ENCODE results near the gene TMC3. TPM values are rescaled to one million over a fixed set of nuclear protein-coding genes. Genes with fewer than 3 reads are reported as not detected.

The TMC3 gene
- total and polyA plus RNA-seq, 2 experiments from 2014 or later = 0.43 TPM; not detected in 1

DNA sequence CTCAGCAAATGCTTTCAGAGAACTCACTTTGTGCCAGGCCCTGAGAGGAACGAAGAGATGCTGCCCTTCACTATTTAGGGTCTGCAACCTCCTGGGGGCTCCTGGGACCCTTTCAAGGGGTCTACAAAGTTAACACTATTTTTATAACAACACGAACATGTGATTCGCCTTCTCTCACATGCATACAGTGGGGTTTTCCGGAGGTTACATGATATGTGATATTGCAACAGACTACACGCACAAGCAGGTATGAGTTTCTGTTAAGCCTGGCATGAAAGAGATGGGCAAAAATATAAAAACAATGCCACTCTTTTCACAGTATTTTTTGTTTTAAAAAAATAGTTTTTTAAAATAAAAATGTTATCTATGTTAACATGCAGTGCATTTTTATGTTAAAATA, 60.3 kb downstream of the TMC3 start:
- Histone ChIP-seq H3K4me2 (no peak overlapping the region), H3K27ac (no peak overlapping the region), H3K79me2 (no peaks in the 10 kb centered on the region), H4K20me1 (ENCODE audit: insufficient read depth, poor library complexity, severe bottlenecking) (no peaks in the 10 kb centered on the region), H3K27me3 (no peaks in the 10 kb centered on the region), H3K9me2 (replicated peaks; ENCODE audit: insufficient read depth) (no peaks in the 10 kb centered on the region), H3K4me3 (no peak overlapping the region), H3K36me3 (replicated peaks; ENCODE audit: insufficient read depth, low read depth) (no peaks in the 10 kb centered on the region), H2AFZ (no peak overlapping the region), H3K9me3 (ENCODE audit: low read depth) (no peaks in the 10 kb centered on the region), H3K4me1 (ENCODE audit: insufficient read depth) (no peaks in the 10 kb centered on the region)
- TF ChIP-seq EZH2 (IDR thresholded peaks at IDR 0.05; ENCODE audit: borderline replicate concordance) = no peak
- TF ChIP-seq, protein P1, sequence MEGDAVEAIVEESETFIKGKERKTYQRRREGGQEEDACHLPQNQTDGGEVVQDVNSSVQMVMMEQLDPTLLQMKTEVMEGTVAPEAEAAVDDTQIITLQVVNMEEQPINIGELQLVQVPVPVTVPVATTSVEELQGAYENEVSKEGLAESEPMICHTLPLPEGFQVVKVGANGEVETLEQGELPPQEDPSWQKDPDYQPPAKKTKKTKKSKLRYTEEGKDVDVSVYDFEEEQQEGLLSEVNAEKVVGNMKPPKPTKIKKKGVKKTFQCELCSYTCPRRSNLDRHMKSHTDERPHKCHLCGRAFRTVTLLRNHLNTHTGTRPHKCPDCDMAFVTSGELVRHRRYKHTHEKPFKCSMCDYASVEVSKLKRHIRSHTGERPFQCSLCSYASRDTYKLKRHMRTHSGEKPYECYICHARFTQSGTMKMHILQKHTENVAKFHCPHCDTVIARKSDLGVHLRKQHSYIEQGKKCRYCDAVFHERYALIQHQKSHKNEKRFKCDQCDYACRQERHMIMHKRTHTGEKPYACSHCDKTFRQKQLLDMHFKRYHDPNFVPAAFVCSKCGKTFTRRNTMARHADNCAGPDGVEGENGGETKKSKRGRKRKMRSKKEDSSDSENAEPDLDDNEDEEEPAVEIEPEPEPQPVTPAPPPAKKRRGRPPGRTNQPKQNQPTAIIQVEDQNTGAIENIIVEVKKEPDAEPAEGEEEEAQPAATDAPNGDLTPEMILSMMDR (IDR thresholded peaks at IDR 0.05; ENCODE audit: poor library complexity) = no peak
- no peak for TF ChIP-seq EZH2phosphoT487 (IDR thresholded peaks at IDR 0.05; ENCODE audit: low read depth, severe bottlenecking, unreplicated experiment)
- no peak for DNase-seq (ENCODE audit: low spot score)
- WGBS (ENCODE audit: low lambda C conversion rate, missing lambda C conversion rate) = 98% methylated on average over 5 of the region's 5 CpGs

DNA sequence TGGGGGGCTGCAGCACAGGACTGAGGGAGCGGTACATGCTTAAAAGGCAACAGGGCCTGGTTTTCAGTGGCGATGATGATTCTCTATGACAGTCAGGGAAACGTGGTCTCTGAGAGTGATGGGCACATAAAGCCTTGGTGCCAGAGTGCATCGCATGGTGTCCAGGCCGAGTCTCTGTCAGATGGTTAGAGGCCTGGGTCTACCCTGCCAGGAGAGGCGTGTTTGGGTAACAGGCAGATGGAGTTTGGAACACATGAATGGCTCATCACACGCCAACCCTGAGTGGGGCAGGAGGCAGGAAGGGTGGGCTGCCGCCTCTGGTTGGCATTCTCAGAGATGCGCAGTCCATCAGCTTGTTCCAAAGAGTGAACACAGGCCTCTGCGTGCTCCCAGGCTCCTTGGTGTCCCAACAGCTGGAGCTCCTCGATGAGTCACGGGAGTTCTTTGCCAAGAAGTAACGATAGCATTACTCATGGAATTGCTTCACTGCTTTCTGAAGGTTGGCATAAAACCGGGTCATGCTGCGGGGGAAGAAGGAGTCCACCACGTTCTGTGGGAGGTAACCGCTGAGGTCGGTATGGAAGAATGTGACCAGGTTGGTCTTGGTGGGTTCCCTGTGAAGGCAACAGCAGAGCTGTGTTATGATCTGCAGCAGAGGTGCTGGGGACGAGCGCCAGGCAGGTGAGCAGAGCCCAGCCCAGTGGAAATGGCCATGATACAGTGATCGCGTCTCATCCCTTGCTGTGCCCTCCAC, 61.0 kb downstream of the TMC3 start:
- H3K27ac ChIP-seq = peak overlapping the region; percentile 37
- DNase-seq (ENCODE audit: low spot score) = peak; percentile 77
- no peak overlapping the region for H2AFZ ChIP-seq

DNA sequence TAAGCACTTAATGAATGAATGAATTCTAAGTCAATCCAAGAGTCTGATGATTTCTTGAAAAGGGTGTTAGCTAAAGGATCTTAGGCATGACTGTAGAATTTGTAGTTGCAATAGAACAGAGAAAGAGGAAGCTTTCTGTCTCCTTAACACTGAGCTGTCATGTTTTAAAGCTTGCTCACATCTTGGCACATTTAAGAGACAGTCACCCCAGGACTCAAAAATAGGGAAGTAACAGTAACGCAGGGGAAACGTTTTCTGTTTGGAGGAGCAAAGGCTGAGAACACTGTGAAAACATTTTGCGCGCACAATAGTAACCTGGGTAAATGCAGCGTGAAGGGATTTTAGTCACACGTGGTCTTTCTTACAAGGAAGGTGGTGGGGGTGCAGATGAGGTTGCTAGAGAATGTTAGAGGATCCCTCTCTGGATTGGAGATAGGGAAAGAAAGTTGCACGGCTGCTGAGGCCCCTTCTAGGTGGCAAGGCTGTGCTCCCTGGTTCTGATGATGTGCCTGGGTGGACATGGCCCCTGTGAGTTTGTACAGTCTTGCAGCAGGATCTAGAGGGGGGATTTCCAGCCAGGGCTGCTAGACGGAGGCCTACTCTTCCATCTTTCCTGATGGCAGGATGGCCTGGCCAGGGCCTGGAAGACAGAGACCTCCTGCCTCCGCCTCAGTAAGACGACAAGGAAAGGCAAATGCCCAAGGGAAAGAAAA, 62.1 kb downstream of the TMC3 start:
- H3K27ac ChIP-seq = no peak overlapping the region
- no peaks in the 10 kb centered on the region for H3K79me2 ChIP-seq
- no peak overlapping the region for H3K4me3 ChIP-seq
- no peak for TF ChIP-seq EZH2 (IDR thresholded peaks at IDR 0.05; ENCODE audit: borderline replicate concordance)
- TF ChIP-seq, protein P1 (IDR thresholded peaks at IDR 0.05; ENCODE audit: poor library complexity) = no peak
- TF ChIP-seq EZH2phosphoT487 (IDR thresholded peaks at IDR 0.05; ENCODE audit: low read depth, severe bottlenecking, unreplicated experiment) = no peak
- no peaks in the 10 kb centered on the region for H3K9me3 ChIP-seq (ENCODE audit: low read depth)
- H3K27me3 ChIP-seq = no peaks in the 10 kb centered on the region
- H3K4me1 ChIP-seq (ENCODE audit: insufficient read depth) = no peaks in the 10 kb centered on the region
- no peak overlapping the region for H2AFZ ChIP-seq
- H4K20me1 ChIP-seq (ENCODE audit: insufficient read depth, poor library complexity, severe bottlenecking) = no peaks in the 10 kb centered on the region
- H3K9me2 ChIP-seq (replicated peaks; ENCODE audit: insufficient read depth) = no peaks in the 10 kb centered on the region
- DNase-seq (ENCODE audit: low spot score) = no peak
- no peak overlapping the region for H3K4me2 ChIP-seq
- no peaks in the 10 kb centered on the region for H3K36me3 ChIP-seq (replicated peaks; ENCODE audit: insufficient read depth, low read depth)
- 97% methylated on average over 10 of the region's 10 CpGs for WGBS (ENCODE audit: low lambda C conversion rate, missing lambda C conversion rate)

More for the DNA sequence above, 61.0 kb downstream of the TMC3 start:
- Histone ChIP-seq H3K9me3 (ENCODE audit: low read depth) (no peaks in the 10 kb centered on the region), H3K79me2 (no peaks in the 10 kb centered on the region), H3K4me1 (ENCODE audit: insufficient read depth) (no peaks in the 10 kb centered on the region), H3K4me3 (no peak overlapping the region), H4K20me1 (ENCODE audit: insufficient read depth, poor library complexity, severe bottlenecking) (no peaks in the 10 kb centered on the region), H3K4me2 (no peak overlapping the region), H3K27me3 (no peaks in the 10 kb centered on the region), H3K36me3 (replicated peaks; ENCODE audit: insufficient read depth, low read depth) (no peaks in the 10 kb centered on the region), H3K9me2 (replicated peaks; ENCODE audit: insufficient read depth) (no peaks in the 10 kb centered on the region)
- WGBS (ENCODE audit: low lambda C conversion rate, missing lambda C conversion rate) = 86% methylated on average over 22 of the region's 22 CpGs
- TF ChIP-seq, protein P1 (IDR thresholded peaks at IDR 0.05; ENCODE audit: poor library complexity) = no peak
- no peak for TF ChIP-seq EZH2 (IDR thresholded peaks at IDR 0.05; ENCODE audit: borderline replicate concordance)
- TF ChIP-seq EZH2phosphoT487 (IDR thresholded peaks at IDR 0.05; ENCODE audit: low read depth, severe bottlenecking, unreplicated experiment) = no peak

Data from hepatocyte (in vitro differentiated cells).